Ectodermal cell (in vitro differentiated cells): ENCODE measurements around the gene OPN1MW3.
"Not testable (repeated sequence)": the region's sequence is repeated elsewhere in the genome, so short reads cannot be mapped to it uniquely, and the experiment has no call there.

ENCODE experiments used
- H3K27ac ChIP-seq: 2 replicates; pipeline ENCODE4 v1.7.0; 2013; ENCODE audit warnings: mild to moderate bottlenecking, low read depth, low read length; ENCODE audit not compliant: insufficient read depth, poor library complexity, severe bottlenecking
- H3K27me3 ChIP-seq: 2 replicates; pipeline ENCODE4 v1.7.0; 2013; ENCODE audit warnings: mild to moderate bottlenecking, low read length; ENCODE audit not compliant: insufficient read depth, control insufficient read depth, poor library complexity, severe bottlenecking
- H3K36me3 ChIP-seq: one replicate; pipeline ENCODE4 v1.7.0; 2013; ENCODE audit warnings: low read length; ENCODE audit not compliant: control insufficient read depth, insufficient read depth
- H3K4me1 ChIP-seq: one replicate; pipeline ENCODE4 v1.7.0; 2013; ENCODE audit warnings: low read length; ENCODE audit not compliant: control insufficient read depth, insufficient read depth
- H3K4me3 ChIP-seq: 2 replicates; pipeline ENCODE4 v1.7.0; 2013; ENCODE audit warnings: low read depth, low read length, control low read depth; ENCODE audit not compliant: insufficient read depth
- H3K9me3 ChIP-seq: 2 replicates; pipeline ENCODE4 v1.7.0; 2013; ENCODE audit warnings: mild to moderate bottlenecking, low read length, moderate library complexity; ENCODE audit not compliant: control insufficient read depth
- WGBS, 2 experiments: methylation state at CpG; one replicate each; pipeline ENCODE4 v1.1.7; 2013; ENCODE audit warnings: missing lambda C conversion rate in 2 of 2; 5-methylcytosine and 5-hydroxymethylcytosine counted together

OPN1MW3 gene

DNA sequence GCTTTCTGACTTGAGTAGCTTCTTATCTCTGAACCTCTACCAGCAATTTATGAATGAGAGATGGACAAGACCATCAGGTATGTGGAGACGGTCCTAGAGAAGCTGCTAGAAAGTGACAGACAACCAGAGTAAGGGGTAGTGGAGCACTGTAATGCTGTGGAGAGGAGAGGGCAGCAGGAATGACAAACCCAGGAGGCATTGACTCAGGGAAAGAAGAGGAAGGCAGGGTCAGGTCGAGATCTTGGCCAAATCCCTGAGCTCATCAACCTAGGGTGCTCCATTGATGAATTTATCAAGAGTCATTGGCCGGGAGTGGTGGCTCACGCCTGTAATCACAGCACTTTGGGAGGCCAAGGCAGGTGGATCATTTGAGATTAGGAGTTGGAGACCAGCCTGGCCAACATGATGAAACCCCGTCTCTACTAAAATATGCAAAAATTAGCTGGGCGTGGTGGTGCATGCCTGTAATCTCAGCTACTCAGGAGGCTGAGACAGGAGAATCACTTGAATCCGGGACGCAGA lies 17.3 kb upstream of the OPN1MW3 start:
- not testable (repeated sequence) for H3K36me3 ChIP-seq, H3K27ac ChIP-seq, H3K4me3 ChIP-seq, H3K9me3 ChIP-seq, H3K27me3 ChIP-seq, H3K4me1 ChIP-seq
- 86 to 93% methylated on average over 5 of the region's 8 CpGs for WGBS, 2 experiments

DNA sequence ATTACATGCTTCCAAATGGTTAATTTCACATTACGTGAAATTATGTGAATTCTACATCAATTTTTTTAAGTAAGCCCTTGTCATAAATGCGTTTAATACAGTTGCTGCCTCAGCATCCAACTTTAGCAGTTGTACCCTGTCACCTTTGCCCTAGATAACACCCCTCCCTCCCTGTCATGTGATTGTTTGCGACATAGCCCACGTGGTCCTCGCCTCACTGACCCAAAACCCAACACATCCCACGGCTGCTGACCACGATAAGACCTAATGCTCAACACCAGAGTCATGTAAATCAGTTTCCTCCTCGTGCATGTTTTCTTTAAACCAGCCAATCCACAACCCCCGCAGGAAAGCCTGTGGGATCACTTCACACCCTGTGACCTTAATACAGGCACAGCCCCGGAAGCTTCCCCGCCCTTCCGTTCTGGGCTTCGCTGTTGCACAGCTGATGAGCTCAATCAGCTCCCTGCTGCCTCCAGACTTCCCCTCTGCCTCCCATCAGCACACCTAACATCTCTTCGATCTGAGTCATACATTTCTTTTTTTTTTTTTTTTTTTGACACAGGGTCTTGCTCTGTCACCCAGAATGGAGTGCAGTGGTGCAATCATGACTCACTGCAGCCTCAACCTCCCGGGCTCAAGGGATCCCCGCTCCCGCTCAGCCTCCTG lies 9.9 kb upstream of the OPN1MW3 start:
- H3K27ac ChIP-seq, H3K36me3 ChIP-seq, H3K4me1 ChIP-seq, H3K9me3 ChIP-seq, H3K4me3 ChIP-seq, H3K27me3 ChIP-seq: not testable (repeated sequence)
- WGBS, 2 experiments: no CpG with 5 or more reads among the region's 17 CpGs

DNA sequence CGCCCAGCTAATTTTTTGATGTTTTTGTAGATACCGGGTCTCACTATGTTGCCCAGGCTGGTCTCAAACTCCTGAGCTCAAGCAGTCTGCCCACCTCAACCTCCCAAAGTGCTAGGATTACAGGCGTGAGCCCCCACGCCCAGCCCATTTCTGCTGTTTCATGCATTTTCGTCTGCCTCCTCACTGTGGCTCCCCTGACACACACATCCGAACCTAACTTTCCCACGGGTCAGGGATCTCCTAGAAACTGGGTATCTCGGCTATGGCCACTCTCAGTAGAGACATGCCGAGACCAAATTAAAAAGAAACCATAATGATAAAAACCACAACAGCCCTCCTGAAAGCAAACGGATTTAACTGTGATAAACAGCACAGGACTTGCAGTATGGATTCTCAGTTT lies 9.3 kb upstream of the OPN1MW3 start:
- H3K4me1 ChIP-seq, H3K4me3 ChIP-seq, H3K36me3 ChIP-seq, H3K27ac ChIP-seq, H3K9me3 ChIP-seq, H3K27me3 ChIP-seq: not testable (repeated sequence)
- WGBS, 2 experiments: no CpG with 5 or more reads among the region's 10 CpGs

DNA sequence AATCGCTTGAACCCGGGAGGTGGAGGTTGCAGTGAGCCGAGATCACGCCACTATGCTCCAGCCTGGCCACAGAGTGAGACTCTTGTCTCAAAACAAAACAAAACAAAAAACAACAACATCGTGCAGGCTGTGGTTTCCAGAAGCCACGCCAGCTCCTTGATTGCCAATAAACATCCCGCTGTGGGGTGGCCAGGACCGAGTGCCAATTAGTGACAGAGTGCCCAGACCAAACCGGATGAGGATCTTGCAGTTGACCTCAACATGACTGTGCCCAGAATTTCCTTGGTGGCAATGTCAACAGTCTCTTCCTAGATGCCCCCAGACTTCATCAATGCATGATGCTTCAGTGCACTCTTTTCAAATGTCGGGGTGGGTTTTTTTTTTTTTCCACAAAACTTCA lies 1.3 kb downstream of the OPN1MW3 start:
- H3K4me3 ChIP-seq: not testable (repeated sequence)

DNA sequence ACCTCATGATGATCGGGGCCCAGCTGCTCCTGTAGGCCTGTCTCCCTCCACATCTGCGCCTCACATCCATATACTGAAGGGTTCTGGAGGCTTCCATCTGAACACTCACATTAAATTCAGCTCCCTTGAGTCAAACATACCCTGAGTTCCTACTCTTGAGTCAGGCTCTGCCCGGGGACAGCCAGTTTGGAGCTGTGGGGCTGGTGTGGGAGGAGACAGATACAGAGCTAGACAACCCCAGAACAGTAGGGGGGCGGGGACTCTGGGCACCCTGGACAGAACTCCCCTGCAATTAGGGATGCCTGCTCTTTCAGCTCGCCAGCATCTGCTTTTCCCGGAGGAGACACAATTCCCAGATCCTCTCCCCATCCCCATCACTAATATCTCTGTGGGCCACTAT lies 5.7 kb downstream of the OPN1MW3 start:
- H3K9me3 ChIP-seq, H3K27ac ChIP-seq, H3K36me3 ChIP-seq, H3K27me3 ChIP-seq, H3K4me1 ChIP-seq, H3K4me3 ChIP-seq: not testable (repeated sequence)
- WGBS, 2 experiments: no CpG with 5 or more reads among the region's 6 CpGs

More for the DNA sequence above, 1.3 kb downstream of the OPN1MW3 start:
- not testable (repeated sequence) for H3K27me3 ChIP-seq, H3K4me1 ChIP-seq, H3K9me3 ChIP-seq, H3K27ac ChIP-seq, H3K36me3 ChIP-seq
- WGBS, 2 experiments: no CpG with 5 or more reads among the region's 10 CpGs

DNA sequence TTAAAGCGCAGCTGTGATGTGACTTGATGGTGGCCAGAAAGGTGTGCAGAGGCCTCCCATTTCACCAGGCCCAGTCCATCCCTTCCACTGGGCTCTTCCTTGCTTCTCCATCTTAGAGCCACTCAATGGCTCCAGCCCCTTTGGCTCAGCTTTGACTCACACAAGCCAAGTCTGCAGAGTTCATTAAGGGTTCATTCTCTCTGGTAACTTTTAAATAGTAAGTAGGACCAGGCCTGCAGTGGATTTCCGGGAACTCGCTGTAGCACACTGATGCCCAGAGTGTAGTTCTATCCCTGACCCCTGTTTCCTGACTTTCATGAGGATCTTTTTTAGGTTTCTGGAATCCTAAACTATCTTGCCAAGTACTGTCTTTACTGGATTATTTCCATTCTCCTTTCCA lies 11.9 kb downstream of the OPN1MW3 start:
- WGBS, 2 experiments: no CpG with 5 or more reads among the region's 3 CpGs
- H3K4me1 ChIP-seq, H3K36me3 ChIP-seq, H3K9me3 ChIP-seq, H3K27ac ChIP-seq, H3K4me3 ChIP-seq, H3K27me3 ChIP-seq: not testable (repeated sequence)

DNA sequence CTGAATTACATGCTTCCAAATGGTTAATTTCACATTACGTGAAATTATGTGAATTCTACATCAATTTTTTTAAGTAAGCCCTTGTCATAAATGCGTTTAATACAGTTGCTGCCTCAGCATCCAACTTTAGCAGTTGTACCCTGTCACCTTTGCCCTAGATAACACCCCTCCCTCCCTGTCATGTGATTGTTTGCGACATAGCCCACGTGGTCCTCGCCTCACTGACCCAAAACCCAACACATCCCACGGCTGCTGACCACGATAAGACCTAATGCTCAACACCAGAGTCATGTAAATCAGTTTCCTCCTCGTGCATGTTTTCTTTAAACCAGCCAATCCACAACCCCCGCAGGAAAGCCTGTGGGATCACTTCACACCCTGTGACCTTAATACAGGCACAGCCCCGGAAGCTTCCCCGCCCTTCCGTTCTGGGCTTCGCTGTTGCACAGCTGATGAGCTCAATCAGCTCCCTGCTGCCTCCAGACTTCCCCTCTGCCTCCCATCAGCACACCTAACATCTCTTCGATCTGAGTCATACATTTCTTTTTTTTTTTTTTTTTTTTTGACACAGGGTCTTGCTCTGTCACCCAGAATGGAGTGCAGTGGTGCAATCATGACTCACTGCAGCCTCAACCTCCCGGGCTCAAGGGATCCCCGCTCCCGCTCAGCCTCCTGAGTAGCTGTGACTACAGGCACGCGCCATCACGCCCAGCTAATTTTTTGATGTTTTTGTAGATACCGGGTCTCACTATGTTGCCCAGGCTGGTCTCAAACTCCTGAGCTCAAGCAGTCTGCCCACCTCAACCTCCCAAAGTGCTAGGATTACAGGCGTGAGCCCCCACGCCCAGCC lies 27.3 kb downstream of the OPN1MW3 start:
- H3K36me3 ChIP-seq, H3K9me3 ChIP-seq, H3K27me3 ChIP-seq, H3K4me1 ChIP-seq, H3K27ac ChIP-seq, H3K4me3 ChIP-seq: not testable (repeated sequence)
- no CpG with 5 or more reads among the region's 23 CpGs for WGBS, 2 experiments

DNA sequence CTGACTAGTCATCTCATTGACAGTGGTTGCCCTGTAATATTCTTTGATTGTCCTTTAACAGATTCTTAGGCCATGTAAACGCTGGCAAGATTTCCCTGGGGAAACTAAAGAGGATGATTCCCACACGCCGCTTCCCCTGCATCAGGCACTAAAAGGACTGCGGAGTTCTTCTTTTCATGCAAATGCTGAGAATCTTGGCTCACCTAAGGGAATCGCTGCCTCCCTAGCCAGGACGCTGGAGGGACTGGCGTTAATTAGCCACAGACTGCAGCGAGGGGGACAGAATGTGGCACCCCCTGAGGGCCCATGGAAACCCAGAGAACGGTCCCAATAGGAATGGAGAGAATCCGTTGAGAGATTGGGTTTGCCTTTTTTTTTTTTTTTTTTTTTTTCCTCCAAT lies 29.0 kb downstream of the OPN1MW3 start:
- not testable (repeated sequence) for H3K27ac ChIP-seq, H3K4me3 ChIP-seq, H3K27me3 ChIP-seq, H3K9me3 ChIP-seq, H3K36me3 ChIP-seq, H3K4me1 ChIP-seq
- WGBS, 2 experiments: no CpG with 5 or more reads among the region's 10 CpGs

DNA sequence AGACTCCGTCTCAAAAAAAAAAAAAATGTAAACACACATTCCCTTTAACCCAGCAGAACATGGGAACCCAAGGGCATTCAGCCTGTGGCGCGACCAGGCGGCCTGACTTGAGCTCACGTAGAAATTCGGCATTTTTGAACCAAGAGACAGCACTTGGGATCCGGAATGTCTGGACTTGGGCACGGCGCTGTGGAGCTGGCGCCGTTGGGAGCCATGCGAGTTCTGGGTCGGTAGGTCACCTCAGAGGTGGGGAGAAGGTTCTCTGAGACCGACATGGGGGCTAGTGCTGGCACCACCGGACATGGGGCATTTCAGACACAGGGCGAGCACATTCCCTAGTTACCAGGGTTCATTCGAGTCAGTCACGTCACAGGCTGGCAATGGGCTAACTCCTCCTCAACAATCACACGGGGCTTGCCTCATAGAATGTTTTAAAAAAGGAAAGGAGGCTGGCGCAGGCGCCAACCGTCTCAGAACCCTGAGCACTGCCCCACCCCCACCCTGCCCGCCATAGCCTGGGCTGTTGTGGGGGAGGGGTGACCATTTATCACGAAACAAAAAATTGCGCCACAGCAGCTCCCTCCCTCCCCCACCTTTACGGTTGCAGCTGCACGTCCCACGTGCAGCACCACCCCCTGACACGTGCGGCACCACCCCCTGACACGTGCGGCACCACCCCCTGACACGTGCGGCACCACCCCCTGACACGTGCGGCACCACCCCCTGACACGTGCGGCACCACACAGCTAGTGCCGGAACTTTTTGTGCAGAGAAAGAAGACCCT lies 37.6 kb downstream of the OPN1MW3 start, which contains the start of gene TEX28:
TEX28 (minus strand) TSS at position 334 of the 784 bp plus-strand sequence. CDS start 3,007 bp downstream, outside the sequence.
- no peaks in the 10 kb centered on the region for H3K36me3 ChIP-seq
- H3K27me3 ChIP-seq: no peaks in the 10 kb centered on the region
- H3K4me3 ChIP-seq: no peak within 1 kb of the TSS
- H3K9me3 ChIP-seq: no peaks in the 10 kb centered on the region
- H3K27ac ChIP-seq: no peak within 1 kb of the TSS
- 92 to 95% methylated on average over 29 to 35 of the region's 39 CpGs for WGBS, 2 experiments
- no peaks in the 10 kb centered on the region for H3K4me1 ChIP-seq
